Endodermal cell (in vitro differentiated cells): ENCODE measurements around the gene RAB31. TPM values are rescaled to one million over a fixed set of nuclear protein-coding genes. Genes with fewer than 3 reads are reported as not detected.

ENCODE experiments used
- DNase-seq: peaks from one replicate; pipeline ENCODE4 v3.0.0-alpha.2; 2017
- H3K27ac ChIP-seq: 2 replicates; pipeline ENCODE4 v1.5.1; 2013; ENCODE audit warnings: mild to moderate bottlenecking, low read depth, low read length, moderate library complexity
- H3K27me3 ChIP-seq: 2 replicates; pipeline ENCODE4 v1.6.1; 2013; ENCODE audit warnings: mild to moderate bottlenecking, low read length, moderate library complexity; ENCODE audit not compliant: insufficient read depth, control insufficient read depth, poor library complexity, severe bottlenecking
- H3K36me3 ChIP-seq: 2 replicates; pipeline ENCODE4 v1.7.0; 2013; ENCODE audit warnings: mild to moderate bottlenecking, low read length, moderate library complexity; ENCODE audit not compliant: control insufficient read depth, insufficient read depth
- H3K4me1 ChIP-seq: one replicate; pipeline ENCODE4 v1.7.0; 2013; ENCODE audit warnings: low read length; ENCODE audit not compliant: control insufficient read depth, insufficient read depth
- H3K4me3 ChIP-seq: 2 replicates; pipeline ENCODE4 v1.5.1; 2013; ENCODE audit warnings: mild to moderate bottlenecking, low read length, moderate library complexity
- H3K9ac ChIP-seq: 2 replicates; pipeline ENCODE4 v1.6.1; 2013; ENCODE audit warnings: mild to moderate bottlenecking, low read length, moderate library complexity; ENCODE audit not compliant: poor library complexity, severe bottlenecking; ENCODE audit errors: extremely low read depth
- H3K9me3 ChIP-seq: 2 replicates; pipeline ENCODE4 v1.6.1; 2013; ENCODE audit warnings: mild to moderate bottlenecking, low read length, moderate library complexity; ENCODE audit not compliant: control insufficient read depth
- H3K27ac Mint-ChIP-seq: 2 replicates; pipeline ENCODE4 v1.8.0; 2020; ENCODE audit warnings: mixed read lengths
- H3K27me3 Mint-ChIP-seq: 2 replicates; pipeline ENCODE4 v1.8.0; 2021; ENCODE audit warnings: mild to moderate bottlenecking, mixed read lengths; ENCODE audit not compliant: insufficient read depth
- H3K36me3 Mint-ChIP-seq: 2 replicates; pipeline ENCODE4 v1.8.0; 2020; ENCODE audit warnings: low read depth, mixed read lengths
- H3K4me1 Mint-ChIP-seq: 2 replicates; pipeline ENCODE4 v1.8.0; 2020; ENCODE audit warnings: mixed read lengths
- H3K4me3 Mint-ChIP-seq: 2 replicates; pipeline ENCODE4 v1.8.0; 2020; ENCODE audit warnings: mild to moderate bottlenecking, moderate library complexity, mixed read lengths
- H3K9me3 Mint-ChIP-seq: 2 replicates; pipeline ENCODE4 v1.8.0; 2020; ENCODE audit warnings: mild to moderate bottlenecking, mixed read lengths
- CTCF ChIP-seq: fragments of 200-600 bp; sonication (generic); conservative IDR thresholded peaks from 2 replicates; pipeline ENCODE4 v1.5.0; 2021; ENCODE audit warnings: antibody characterized with exemption, mild to moderate bottlenecking
- WGBS, 2 experiments: methylation state at CpG; one replicate each; pipeline versions ENCODE4 v1.1.5 to v1.1.7; 2013; ENCODE audit warnings: missing lambda C conversion rate in 2 of 2, mixed read lengths in 1 of 2; ENCODE audit not compliant: insufficient coverage in 1 of 2, insufficient read length in 1 of 2; 5-methylcytosine and 5-hydroxymethylcytosine counted together
- total RNA-seq, 2 donors: library from RNA; stranded (reverse); fragmentation: NEBNext Ultra II Directional in 1 of 2; extraction: Animal tissue kit (Norgen Biotek cat#: 25700) in 1 of 2; gene quantifications; 2 replicates in 1 of 2; 3 replicates in 1 of 2; pipeline ENCODE4 v1.2.1, GENCODE V29; 2021

The RAB31 gene
- total RNA-seq, 2 donors from 2014 or later: 11.7 to 20.3 TPM

- peaks cover 2% of the 10 kb centered on the region for H3K27me3 Mint-ChIP-seq
Observed at GRCh38 chr18:9839211-9839610, 131.1 kb downstream of the RAB31 start.

GRCh38 chr18:9839853-9840252 lies 131.8 kb downstream of the RAB31 start:
- Mint-ChIP-seq H3K27ac (no peak overlapping the region), H3K4me3 (no peak overlapping the region), H3K9me3 (no peaks in the 10 kb centered on the region), H3K27me3 (peaks cover 2% of the 10 kb centered on the region), H3K4me1 (peaks cover 38% of the 10 kb centered on the region), H3K36me3 (no peaks in the 10 kb centered on the region)
- H3K27me3 ChIP-seq: no peaks in the 10 kb centered on the region
- no peak overlapping the region for H3K9ac ChIP-seq
- no peak overlapping the region for H3K27ac ChIP-seq
- H3K36me3 ChIP-seq: no peaks in the 10 kb centered on the region
- H3K4me1 ChIP-seq: peaks cover 10% of the 10 kb centered on the region
- DNase-seq: peak; percentile 77
- no peaks in the 10 kb centered on the region for H3K9me3 ChIP-seq
- H3K4me3 ChIP-seq: no peak overlapping the region
- TF ChIP-seq CTCF: no peak
- WGBS, 2 experiments: 60 to 71% methylated on average over 6 to 10 of the region's 10 CpGs

More at GRCh38 chr18:9839211-9839610, 131.1 kb downstream of the RAB31 start:
- Histone ChIP-seq H3K9me3 (no peaks in the 10 kb centered on the region), H3K4me1 (peaks cover 10% of the 10 kb centered on the region), H3K27me3 (no peaks in the 10 kb centered on the region), H3K9ac (no peak overlapping the region), H3K36me3 (no peaks in the 10 kb centered on the region), H3K27ac (no peak overlapping the region), H3K4me3 (no peak overlapping the region)
- H3K36me3 Mint-ChIP-seq: no peaks in the 10 kb centered on the region
- H3K4me3 Mint-ChIP-seq: no peak overlapping the region
- H3K4me1 Mint-ChIP-seq: peaks cover 42% of the 10 kb centered on the region
- DNase-seq: no peak
- H3K27ac Mint-ChIP-seq: peak overlapping the region; percentile 92
- no peaks in the 10 kb centered on the region for H3K9me3 Mint-ChIP-seq
- 90 to 99% methylated on average over 8 of the region's 8 CpGs for WGBS, 2 experiments
- TF ChIP-seq CTCF: no peak

GRCh38 chr18:9841752-9842151 lies 133.7 kb downstream of the RAB31 start:
- Histone ChIP-seq H3K27me3 (no peaks in the 10 kb centered on the region), H3K4me3 (no peak overlapping the region), H3K27ac (no peak overlapping the region), H3K9ac (no peak overlapping the region), H3K36me3 (no peaks in the 10 kb centered on the region), H3K4me1 (peaks cover 7% of the 10 kb centered on the region), H3K9me3 (no peaks in the 10 kb centered on the region)
- no peak for TF ChIP-seq CTCF
- Mint-ChIP-seq H3K4me3 (no peak overlapping the region), H3K4me1 (peaks cover 23% of the 10 kb centered on the region), H3K27me3 (peaks cover 2% of the 10 kb centered on the region), H3K36me3 (no peaks in the 10 kb centered on the region), H3K9me3 (no peaks in the 10 kb centered on the region), H3K27ac (no peak overlapping the region)
- DNase-seq: no peak
- WGBS, 2 experiments: 87 to 89% methylated on average over 2 to 3 of the region's 4 CpGs
